ENCODE results near the gene BEAN1. TPM values are rescaled to one million over a fixed set of nuclear protein-coding genes. Genes with fewer than 3 reads are reported as not detected.

The BEAN1 gene
- total and polyA plus RNA-seq, 12 donors: 0.11 to 0.54 (median 0.18) TPM; not detected in 2

DNA sequence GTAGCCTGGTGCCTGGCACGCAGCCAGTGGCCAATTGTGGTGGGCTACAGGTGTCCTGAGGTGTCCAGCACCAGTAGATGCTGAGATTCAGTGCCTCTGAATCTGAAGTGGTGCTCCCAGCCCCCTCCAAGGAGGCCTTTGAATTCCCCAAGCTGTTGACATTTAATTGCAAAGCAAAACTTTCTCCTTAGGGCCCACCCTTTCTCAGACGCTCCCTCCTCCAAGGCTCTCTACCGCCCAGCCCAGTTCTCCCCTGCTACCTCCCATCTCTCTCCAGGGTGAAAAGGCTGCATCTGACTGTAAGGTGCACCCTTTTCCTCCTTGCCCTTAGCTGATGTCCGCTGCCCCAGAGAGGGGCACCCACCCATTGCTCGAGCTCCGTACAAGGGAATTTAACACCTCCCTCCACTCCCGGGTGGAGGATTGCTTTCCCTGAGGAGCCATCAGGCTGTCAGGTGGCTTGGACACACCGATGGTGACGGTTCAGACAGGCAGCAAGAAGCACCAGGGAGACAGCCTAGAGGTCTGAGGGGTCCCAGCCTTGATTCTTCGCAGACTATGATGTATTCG, 1.7 kb downstream of the BEAN1 start:
- peaks cover 44% of the 10 kb centered on the region for H3K27me3 ChIP-seq
- no peaks in the 10 kb centered on the region for H3K36me3 ChIP-seq (replicated peaks in 1 of 2)
- intact Hi-C loops (cut with DNase I): no loop called here
- DNase-seq: peak in 1 of 7 donors; percentile 4
- WGBS, 4 donors: 39 to 50% (median 40%) methylated on average over 9 to 11 of the region's 11 CpGs
- H3K27ac ChIP-seq: no peak overlapping the region
- TF ChIP-seq POLR2A (IDR thresholded peaks at IDR 0.05) (no peak), CTCF (IDR thresholded peaks at IDR 0.05) (no peak)
- no peaks in the 10 kb centered on the region for H3K9me3 ChIP-seq (replicated peaks in 1 of 3)
- no peak overlapping the region for H3K4me3 ChIP-seq
- peaks cover 4 to 7% of the 10 kb centered on the region in 2 donors for H3K4me1 ChIP-seq (replicated peaks in 1 of 2)

DNA sequence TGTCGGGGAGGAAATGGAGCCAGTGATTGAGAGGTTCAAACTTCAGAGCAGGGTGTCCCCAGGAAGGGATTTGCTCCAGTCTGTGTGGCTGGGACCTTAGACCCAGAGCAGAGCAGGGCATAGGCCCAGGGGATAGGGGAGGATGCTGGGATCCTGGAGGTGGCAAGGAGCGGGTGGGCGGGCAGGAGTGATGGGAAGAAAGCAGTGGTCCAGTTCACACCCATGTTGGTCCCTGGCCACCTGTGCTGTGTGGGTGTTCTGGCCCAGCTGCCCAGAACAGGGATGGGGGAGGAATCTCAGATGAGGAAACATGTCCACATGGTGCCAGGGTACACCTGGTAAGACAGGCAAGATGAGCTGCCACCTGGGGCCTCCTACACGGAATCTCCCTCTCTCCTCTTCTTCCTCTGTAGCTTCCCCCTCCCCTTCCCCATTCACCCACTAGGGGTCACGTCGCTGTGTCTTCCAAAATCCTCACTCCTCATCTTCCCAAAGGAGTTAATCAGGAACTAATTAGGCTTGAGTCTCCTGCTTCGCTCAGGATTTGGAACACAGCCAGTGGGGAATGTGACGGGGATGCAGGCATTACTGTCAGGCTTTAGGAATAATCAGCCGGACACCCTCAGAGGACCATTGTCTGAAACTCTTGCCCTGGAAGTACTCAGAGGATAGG, 2.3 kb downstream of the BEAN1 start:
- no peaks in the 10 kb centered on the region for H3K36me3 ChIP-seq (replicated peaks in 1 of 2)
- no peak overlapping the region for H3K4me3 ChIP-seq
- peaks cover 44% of the 10 kb centered on the region for H3K27me3 ChIP-seq
- no peak for DNase-seq
- peaks cover 4 to 7% of the 10 kb centered on the region in 2 donors for H3K4me1 ChIP-seq (replicated peaks in 1 of 2)
- intact Hi-C loops (cut with DNase I): no loop called here
- H3K9me3 ChIP-seq (replicated peaks in 1 of 3): no peaks in the 10 kb centered on the region
- H3K27ac ChIP-seq: no peak overlapping the region
- TF ChIP-seq CTCF (IDR thresholded peaks at IDR 0.05): no peak
- no peak for TF ChIP-seq POLR2A (IDR thresholded peaks at IDR 0.05)
- WGBS, 4 donors: 46 to 57% (median 51%) methylated on average over 9 of the region's 9 CpGs

- 62 to 72% (median 67%) methylated on average over 3 of the region's 3 CpGs for WGBS, 4 donors
- intact Hi-C loops (cut with DNase I): no loop called here
- Histone ChIP-seq H3K4me3 (no peak overlapping the region), H3K4me1 (replicated peaks in 1 of 2) (peaks cover 4 to 7% of the 10 kb centered on the region in 2 donors), H3K27ac (no peak overlapping the region), H3K36me3 (replicated peaks in 1 of 2) (no peaks in the 10 kb centered on the region), H3K9me3 (replicated peaks in 1 of 3) (no peaks in the 10 kb centered on the region), H3K27me3 (peaks cover 44% of the 10 kb centered on the region)
- no peak for DNase-seq
- TF ChIP-seq POLR2A (IDR thresholded peaks at IDR 0.05): no peak
- TF ChIP-seq CTCF (IDR thresholded peaks at IDR 0.05): no peak
Measured at GRCh38 chr16:66430214-66430613, 3.1 kb downstream of the BEAN1 start.

DNA sequence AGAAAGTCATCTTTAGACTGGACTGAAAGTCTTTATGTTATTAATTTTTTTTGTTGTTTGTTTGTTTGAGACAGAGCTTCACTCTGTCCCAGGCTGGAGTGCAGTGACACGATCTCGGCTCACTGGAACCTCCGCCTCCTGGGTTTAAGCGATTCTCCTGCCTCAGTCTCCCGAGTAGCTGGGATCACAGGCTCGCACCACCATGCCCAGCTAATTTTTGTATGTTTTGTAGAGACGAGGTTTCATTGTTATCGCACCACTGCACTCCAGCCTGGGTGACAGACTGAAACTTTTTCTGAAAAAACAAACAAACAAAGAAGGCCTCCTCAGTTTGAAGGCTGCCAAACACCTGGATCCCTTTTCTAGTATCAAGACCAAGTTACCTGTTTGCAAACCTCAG, 4.7 kb downstream of the BEAN1 start:
- Histone ChIP-seq H3K9me3 (replicated peaks in 1 of 3) (no peaks in the 10 kb centered on the region), H3K27me3 (peaks cover 33% of the 10 kb centered on the region), H3K4me1 (replicated peaks in 1 of 2) (peaks cover 4 to 7% of the 10 kb centered on the region in 2 donors), H3K36me3 (replicated peaks in 1 of 2) (no peaks in the 10 kb centered on the region), H3K4me3 (no peak overlapping the region), H3K27ac (no peak overlapping the region)
- peak in 1 of 7 donors; percentile 21 for DNase-seq
- intact Hi-C loops (cut with DNase I): no loop called here
- WGBS, 4 donors: 82 to 88% (median 85%) methylated on average over 8 of the region's 8 CpGs
- TF ChIP-seq POLR2A (IDR thresholded peaks at IDR 0.05) (no peak), CTCF (IDR thresholded peaks at IDR 0.05) (no peak)

Data from adrenal gland (tissue), 12 donors.